ENCODE results near the gene ABLIM2.
"Not testable (repeated sequence)": the region's sequence is repeated elsewhere in the genome, so short reads cannot be mapped to it uniquely, and the experiment has no call there.

Gene ABLIM2

GRCh38 chr4:8155660-8156421 is 2.8 kb downstream of the ABLIM2 start:
- DNase-seq, result no peak

- DNase-seq, result no peak
These were observed 3.6 kb downstream of the ABLIM2 start for GRCh38 chr4:8155048-8155447.

GRCh38 chr4:8153441-8153840 is 5.2 kb downstream of the ABLIM2 start:
- DNase-seq, result no peak

GRCh38 chr4:8152865-8153257 is 5.8 kb downstream of the ABLIM2 start:
- DNase-seq, result no peak

- DNase-seq, result no peak
These were observed 6.3 kb downstream of the ABLIM2 start for GRCh38 chr4:8152090-8152864.

- no peak for DNase-seq
These were observed 7.4 kb downstream of the ABLIM2 start for GRCh38 chr4:8151165-8151650.

GRCh38 chr4:8150152-8151090 is 8.2 kb downstream of the ABLIM2 start:
- DNase-seq, result no peak

GRCh38 chr4:8149664-8150063 is 8.9 kb downstream of the ABLIM2 start:
- DNase-seq, result no peak

GRCh38 chr4:8148785-8149435 is 9.7 kb downstream of the ABLIM2 start:
- no peak for DNase-seq

GRCh38 chr4:8148159-8148558 is 10.5 kb downstream of the ABLIM2 start:
- DNase-seq, result no peak

- DNase-seq, result no peak
These were observed 11.2 kb downstream of the ABLIM2 start for GRCh38 chr4:8147231-8147970.

GRCh38 chr4:8146157-8146556 is 12.5 kb downstream of the ABLIM2 start:
- DNase-seq, result no peak

- no peak for DNase-seq
These were observed 14.3 kb downstream of the ABLIM2 start for GRCh38 chr4:8144359-8144758.

- DNase-seq, result no peak
These were observed 15.0 kb downstream of the ABLIM2 start for GRCh38 chr4:8143392-8144140.

- no peak for DNase-seq
These were observed 16.1 kb downstream of the ABLIM2 start for GRCh38 chr4:8142556-8142955.

- no peak for DNase-seq
These were observed 16.7 kb downstream of the ABLIM2 start for GRCh38 chr4:8141935-8142334.

- DNase-seq, result no peak
These were observed 17.7 kb downstream of the ABLIM2 start for GRCh38 chr4:8140915-8141314.

- not testable (repeated sequence) for DNase-seq
These were observed 18.9 kb downstream of the ABLIM2 start for GRCh38 chr4:8139726-8140125.

- DNase-seq, result no peak
These were observed 21.5 kb downstream of the ABLIM2 start for GRCh38 chr4:8136972-8137710.

GRCh38 chr4:8136529-8136928 is 22.1 kb downstream of the ABLIM2 start:
- DNase-seq, result no peak
